A673 (cell line): ENCODE measurements around the gene LRRC70. TPM values are rescaled to one million over a fixed set of nuclear protein-coding genes. Genes with fewer than 3 reads are reported as not detected.
"Not testable (repeated sequence)": the region's sequence is repeated elsewhere in the genome, so short reads cannot be mapped to it uniquely, and the experiment has no call there.

Experiments used
- BruUV-seq: library from RNA; stranded (reverse); fragments of 400-500 nt; replicated peaks from 2 replicates; lab custom pipeline; 2021; lab: Mats Ljungman, UMichigan
- CTCF ChIA-PET: fragments of 300-600 bp; sonication (Branson Sonifier 250); formaldehyde crosslinking; loops from one replicate; lab custom pipeline; 2022; ENCODE audit warnings: antibody characterized with exemption; lab: Charles Lee
- POLR2A ChIA-PET: fragments of 300-600 bp; sonication (Branson Sonifier 250); formaldehyde crosslinking; loops from one replicate; lab custom pipeline; 2022; ENCODE audit warnings: antibody characterized with exemption; ENCODE audit not compliant: low non-redundant PET; lab: Charles Lee
- DNase-seq: peaks from one replicate; pipeline ENCODE4 v3.0.0-alpha.2; 2015; ENCODE audit warnings: low spot score
- H3K27ac ChIP-seq: fragments of 200-600 bp; sonication (generic); 2 replicates; pipeline ENCODE4 v1.5.1; 2016; ENCODE audit warnings: mixed run types, low read depth, mild to moderate bottlenecking, mixed read lengths, antibody characterized with exemption, low read length; ENCODE audit not compliant: poor library complexity, severe bottlenecking
- H3K27me3 ChIP-seq: fragments of 200-600 bp; sonication (generic); replicated peaks from 2 replicates; pipeline ENCODE4 v1.6.1; 2017; ENCODE audit warnings: mixed run types, low read depth, mild to moderate bottlenecking, mixed read lengths, antibody characterized with exemption, low read length; ENCODE audit not compliant: insufficient read depth, poor library complexity
- H3K36me3 ChIP-seq: fragments of 200-600 bp; sonication (generic); 2 replicates; pipeline ENCODE4 v1.6.1; 2016; ENCODE audit warnings: mixed run types, mild to moderate bottlenecking, mixed read lengths, antibody characterized with exemption, low read length; ENCODE audit not compliant: insufficient read depth, poor library complexity, severe bottlenecking
- H3K4me1 ChIP-seq: fragments of 200-600 bp; sonication (generic); 2 replicates; pipeline ENCODE4 v1.6.1; 2017; ENCODE audit warnings: mixed run types, mild to moderate bottlenecking, mixed read lengths, antibody characterized with exemption, low read length; ENCODE audit not compliant: insufficient read depth, poor library complexity, severe bottlenecking
- H3K4me3 ChIP-seq: fragments of 200-600 bp; sonication (generic); 2 replicates; pipeline ENCODE4 v1.5.1; 2016; ENCODE audit warnings: low read depth, mixed run types, mild to moderate bottlenecking, mixed read lengths, low read length; ENCODE audit not compliant: poor library complexity, severe bottlenecking
- H3K9me3 ChIP-seq: fragments of 200-600 bp; sonication (generic); 2 replicates; pipeline ENCODE4 v1.6.1; 2016; ENCODE audit warnings: mixed run types, low read depth, mild to moderate bottlenecking, mixed read lengths, antibody characterized with exemption, low read length; ENCODE audit not compliant: poor library complexity, severe bottlenecking
- CTCF ChIP-seq: fragments of 300-800, 200-600 bp; sonication (generic); conservative IDR thresholded peaks from 2 replicates; pipeline ENCODE4 v1.5.1; 2017; ENCODE audit warnings: low read depth, mild to moderate bottlenecking, antibody characterized with exemption, low read length, moderate library complexity, mixed read lengths
- EZH2 ChIP-seq: fragments of 200-600 bp; sonication (generic); IDR thresholded peaks from 2 replicates; pipeline ENCODE4 v1.6.1; 2017; ENCODE audit warnings: borderline replicate concordance, low read depth, mild to moderate bottlenecking, mixed read lengths, antibody characterized with exemption, low read length; ENCODE audit not compliant: poor library complexity, severe bottlenecking
- intact Hi-C: fragments of 100-400 bp; cut with micrococcal nuclease; formaldehyde crosslinking; loops from one replicate; pipeline ENCODE4 v1.10.0; 2022; ENCODE audit not compliant: unreplicated experiment
- total RNA-seq: library from RNA; stranded (reverse); gene quantifications from 2 replicates; pipeline ENCODE4 v1.2.3, GENCODE V29; 2021

Gene LRRC70
- total RNA-seq, 1 experiment from 2014 or later: 2.0 TPM

GRCh38 chr5:62620761-62621160 lies 42.1 kb downstream of the LRRC70 start:
- Histone ChIP-seq H3K4me3 (no peak overlapping the region), H3K36me3 (no peaks in the 10 kb centered on the region), H3K27ac (no peak overlapping the region), H3K4me1 (peaks cover 3% of the 10 kb centered on the region), H3K9me3 (no peaks in the 10 kb centered on the region), H3K27me3 (no peaks in the 10 kb centered on the region)
- ChIA-PET CTCF (no interaction called here), POLR2A (no interaction called here)
- BruUV-seq: no TSS peak
- TF ChIP-seq EZH2: no peak
- no peak for TF ChIP-seq CTCF
- DNase-seq: no peak
- intact Hi-C loops: no loop called here

- intact Hi-C loops: no loop called here
- H3K27ac ChIP-seq: no peak overlapping the region
- BruUV-seq: no TSS peak
- peaks cover 3% of the 10 kb centered on the region for H3K4me1 ChIP-seq
- no peak overlapping the region for H3K4me3 ChIP-seq
- no peaks in the 10 kb centered on the region for H3K36me3 ChIP-seq
- POLR2A ChIA-PET: no interaction called here
- H3K9me3 ChIP-seq: no peaks in the 10 kb centered on the region
- TF ChIP-seq EZH2: no peak
- TF ChIP-seq CTCF: no peak
- CTCF ChIA-PET: no interaction called here
- H3K27me3 ChIP-seq: no peaks in the 10 kb centered on the region
- DNase-seq: no peak
Observed at GRCh38 chr5:62621280-62621679, 42.7 kb downstream of the LRRC70 start.

- H3K4me1 ChIP-seq: peaks cover 3% of the 10 kb centered on the region
- no peak for DNase-seq
- ChIA-PET POLR2A (no interaction called here), CTCF (no interaction called here)
- no peak for TF ChIP-seq CTCF
- TF ChIP-seq EZH2: no peak
- H3K36me3 ChIP-seq: peaks cover 6% of the 10 kb centered on the region
- intact Hi-C loops: no loop called here
- no peaks in the 10 kb centered on the region for H3K9me3 ChIP-seq
- BruUV-seq: no TSS peak
- H3K4me3 ChIP-seq: no peak overlapping the region
- H3K27ac ChIP-seq: no peak overlapping the region
- H3K27me3 ChIP-seq: no peaks in the 10 kb centered on the region
Observed at GRCh38 chr5:62623271-62623670, 44.7 kb downstream of the LRRC70 start.

GRCh38 chr5:62624436-62624835 lies 45.8 kb downstream of the LRRC70 start:
- H3K27ac ChIP-seq, CTCF ChIA-PET, H3K4me3 ChIP-seq, H3K36me3 ChIP-seq, H3K4me1 ChIP-seq, DNase-seq, H3K27me3 ChIP-seq, H3K9me3 ChIP-seq, POLR2A ChIA-PET, BruUV-seq, intact Hi-C loops: not testable (repeated sequence)
